Ishikawa (cell line): ENCODE data around the gene PLPP4.

Source experiments
- CEBPB ChIP-seq: IDR thresholded peaks from 2 replicates; pipeline ENCODE4 v1.6.1; 2012
- CREB1 ChIP-seq: IDR thresholded peaks from 2 replicates; pipeline ENCODE4 v1.6.1; 2012; ENCODE audit warnings: low read depth
- EGR1 ChIP-seq: IDR thresholded peaks from 2 replicates; pipeline ENCODE4 v1.6.1; 2012
- EP300 ChIP-seq: IDR thresholded peaks from 2 replicates; pipeline ENCODE4 v1.6.1; 2012; ENCODE audit warnings: borderline replicate concordance
- FOXM1 ChIP-seq: IDR thresholded peaks from 2 replicates; pipeline ENCODE4 v1.6.1; 2012; ENCODE audit warnings: low read depth, borderline replicate concordance
- NFIC ChIP-seq: IDR thresholded peaks from 2 replicates; pipeline ENCODE4 v1.6.1; 2012
- RAD21 ChIP-seq: IDR thresholded peaks from 2 replicates; pipeline ENCODE4 v1.6.1; 2012; ENCODE audit warnings: low read depth
- REST ChIP-seq: IDR thresholded peaks from 2 replicates; pipeline ENCODE4 v1.6.1; 2012; ENCODE audit warnings: low read depth, mild to moderate bottlenecking
- TAF1 ChIP-seq: IDR thresholded peaks from 2 replicates; pipeline ENCODE4 v1.6.1; 2012; ENCODE audit warnings: low read depth, mild to moderate bottlenecking
- TCF12 ChIP-seq: IDR thresholded peaks from 2 replicates; pipeline ENCODE4 v1.6.1; 2012; ENCODE audit warnings: low read depth
- TEAD4 ChIP-seq: IDR thresholded peaks from 2 replicates; pipeline ENCODE4 v1.6.1; 2012
- USF1 ChIP-seq: IDR thresholded peaks from 2 replicates; pipeline ENCODE4 v1.6.1; 2012
- YY1 ChIP-seq: IDR thresholded peaks from 2 replicates; pipeline ENCODE4 v1.6.1; 2012; ENCODE audit warnings: low read depth
- ZBTB7A ChIP-seq: IDR thresholded peaks from 2 replicates; pipeline ENCODE4 v1.6.1; 2012; ENCODE audit warnings: low read depth
- TF ChIP-seq, protein P1 (sequence below): IDR thresholded peaks from 2 replicates; pipeline ENCODE4 v1.6.1; 2012

Gene PLPP4

GRCh38 chr10:120516426-120516825 is 59.4 kb downstream of the PLPP4 start:
- TF ChIP-seq NFIC: no peak
- TF ChIP-seq TCF12: no peak
- TF ChIP-seq TAF1: no peak
- TF ChIP-seq, protein P1, sequence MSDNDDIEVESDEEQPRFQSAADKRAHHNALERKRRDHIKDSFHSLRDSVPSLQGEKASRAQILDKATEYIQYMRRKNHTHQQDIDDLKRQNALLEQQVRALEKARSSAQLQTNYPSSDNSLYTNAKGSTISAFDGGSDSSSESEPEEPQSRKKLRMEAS: no peak
- TF ChIP-seq YY1: no peak
- no peak for TF ChIP-seq TEAD4

DNA sequence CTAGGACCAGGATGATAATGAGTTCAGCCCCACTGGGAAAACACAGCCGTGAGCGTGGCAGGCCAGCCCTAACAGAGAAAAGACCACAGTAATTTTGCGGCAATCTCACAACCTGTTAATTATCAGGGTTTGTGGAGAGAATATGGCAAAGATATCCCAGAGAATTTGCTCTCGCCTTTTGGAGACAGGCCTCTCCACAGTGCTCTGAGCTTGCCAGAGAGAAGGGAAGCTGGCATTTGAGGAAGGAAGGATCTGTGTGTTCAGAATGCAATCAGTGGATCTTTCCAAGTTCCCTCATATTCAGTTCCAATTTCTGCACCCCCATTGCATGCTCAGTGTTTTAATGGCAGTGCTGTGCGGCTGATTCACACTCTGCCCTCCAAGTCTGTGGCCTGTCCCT is 60.2 kb downstream of the PLPP4 start:
- TF ChIP-seq CREB1 (no peak), ZBTB7A (no peak), TAF1 (no peak), NFIC (no peak), CEBPB (no peak), RAD21 (no peak)

DNA sequence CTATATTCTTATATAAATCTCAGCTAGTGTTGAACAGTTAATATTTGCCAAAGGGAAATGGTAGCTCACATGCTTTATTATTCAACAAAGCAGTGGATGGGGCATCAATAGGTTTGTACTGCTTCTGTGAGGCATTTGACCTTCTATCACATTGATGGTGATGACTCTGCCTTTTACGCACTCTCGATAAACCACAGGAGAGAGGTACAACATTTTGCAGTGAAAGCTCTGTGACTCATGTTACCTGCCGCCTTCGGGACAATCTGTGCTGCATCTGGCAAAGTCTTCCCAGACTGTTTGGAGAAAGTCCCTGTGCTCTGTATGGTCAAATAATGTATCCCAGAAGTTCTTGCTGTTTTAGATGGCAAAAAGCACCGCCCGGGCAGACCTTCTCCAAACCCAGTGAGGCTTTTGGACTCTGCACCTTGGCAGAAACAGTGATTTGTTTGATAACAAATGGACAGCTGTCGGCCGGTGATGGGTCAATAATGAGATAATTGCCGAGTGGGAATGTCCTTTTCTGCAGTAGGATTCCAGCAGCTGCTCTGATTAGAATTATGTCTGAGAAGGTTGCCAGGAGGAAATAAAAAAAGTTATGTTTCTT is 61.0 kb downstream of the PLPP4 start:
- TF ChIP-seq ZBTB7A (no peak), YY1 (no peak), CEBPB (no peak), CREB1 (no peak), EP300 (no peak)

DNA sequence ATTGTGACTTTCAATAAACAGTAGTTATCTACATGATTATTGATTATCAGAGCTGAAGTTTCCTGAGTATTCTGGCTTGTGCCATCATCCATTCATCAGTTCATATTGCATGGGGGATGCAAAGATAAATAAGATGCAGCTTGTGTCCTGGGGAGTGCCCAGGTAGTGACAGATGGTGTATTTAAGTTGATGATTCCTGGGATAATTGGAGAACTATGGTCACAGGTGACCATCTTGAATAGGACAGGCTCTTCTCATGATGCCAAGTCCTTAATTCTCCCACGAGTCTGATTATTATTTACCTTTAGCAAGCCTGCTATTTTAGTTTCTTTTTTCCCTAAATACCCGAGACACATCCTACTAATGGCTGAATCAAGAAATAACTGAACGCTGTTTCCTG is 64.9 kb downstream of the PLPP4 start:
- TF ChIP-seq ZBTB7A (no peak), NFIC (no peak), EP300 (no peak), EGR1 (no peak), YY1 (no peak), REST (no peak), USF1 (no peak), TAF1 (no peak), FOXM1 (no peak), TEAD4 (no peak), TCF12 (no peak), CEBPB (no peak), CREB1 (no peak), RAD21 (no peak)
- TF ChIP-seq, protein P1: no peak

- TF ChIP-seq RAD21 (no peak), CEBPB (no peak), TCF12 (no peak), NFIC (no peak), USF1 (no peak), TEAD4 (no peak), TAF1 (no peak)
- TF ChIP-seq, protein P1: no peak
Measured at GRCh38 chr10:120527691-120528090, 70.7 kb downstream of the PLPP4 start.

DNA sequence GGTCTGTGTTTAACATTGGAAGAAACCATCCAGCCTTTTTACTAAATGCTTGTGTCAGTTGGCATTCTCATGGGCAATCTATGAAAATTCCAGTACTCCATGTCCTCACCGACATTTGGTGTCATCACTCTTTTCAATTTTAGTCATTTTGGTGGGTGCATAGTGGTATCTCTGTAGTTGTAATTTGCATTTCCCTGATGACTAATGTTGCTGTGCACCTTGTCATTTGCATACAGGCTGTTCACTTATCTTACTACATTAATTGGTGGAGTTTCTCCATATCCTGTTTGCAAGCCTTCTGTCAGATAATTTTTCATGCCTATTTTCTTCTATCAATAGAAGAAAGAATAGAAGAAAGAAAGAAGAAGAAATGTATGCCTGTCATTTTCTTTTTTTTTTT is 73.7 kb downstream of the PLPP4 start:
- TF ChIP-seq USF1 (no peak), FOXM1 (no peak), REST (no peak), TAF1 (no peak), TCF12 (no peak), RAD21 (no peak), NFIC (no peak), ZBTB7A (no peak), TEAD4 (no peak), EP300 (no peak), CEBPB (no peak), CREB1 (no peak), EGR1 (no peak), YY1 (no peak)
- TF ChIP-seq, protein P1: no peak
